Ovary (tissue), 3 donors: ENCODE measurements around the gene PRRC2A.

Source experiments
- CTCF ChIP-seq, 3 donors: fragments of 450-650 bp in 2 of 3; fragments of 200-600 bp in 1 of 3; IDR thresholded peaks; one replicate each; pipeline versions ENCODE4 v1.5.1 to v1.8.0; 2016 to 2022; ENCODE audit warnings: antibody characterized with exemption in 3 of 3, mild to moderate bottlenecking in 1 of 3
- EP300 ChIP-seq: sonication (generic); formaldehyde crosslinking; IDR thresholded peaks from one replicate; pipeline ENCODE4 v1.6.1; 2017; ENCODE audit warnings: antibody characterized with exemption
- donor health status: DM: no; HTN: no; CAD: no.

- TF ChIP-seq CTCF (IDR thresholded peaks at IDR 0.05) (no peak), EP300 (no peak)
Measured at GRCh38 chr6:31634131-31634530, 13.6 kb downstream of the PRRC2A start.
